ENCODE measurements around the gene SLC35B4.

SLC35B4 gene

GRCh38 chr7:134316539-134317344 is at the start of gene SLC35B4:
Gene SLC35B4, minus strand, starts transcription at chr7:134316930. Its CDS starts 179 bp downstream, at chr7:134316751.
- DNase-seq, result peak; percentile 96

GRCh38 chr7:134366481-134366880 is 49.8 kb upstream of the SLC35B4 start:
- no peak for DNase-seq

GRCh38 chr7:134365341-134366054 is 48.8 kb upstream of the SLC35B4 start:
- DNase-seq, result no peak

DNA sequence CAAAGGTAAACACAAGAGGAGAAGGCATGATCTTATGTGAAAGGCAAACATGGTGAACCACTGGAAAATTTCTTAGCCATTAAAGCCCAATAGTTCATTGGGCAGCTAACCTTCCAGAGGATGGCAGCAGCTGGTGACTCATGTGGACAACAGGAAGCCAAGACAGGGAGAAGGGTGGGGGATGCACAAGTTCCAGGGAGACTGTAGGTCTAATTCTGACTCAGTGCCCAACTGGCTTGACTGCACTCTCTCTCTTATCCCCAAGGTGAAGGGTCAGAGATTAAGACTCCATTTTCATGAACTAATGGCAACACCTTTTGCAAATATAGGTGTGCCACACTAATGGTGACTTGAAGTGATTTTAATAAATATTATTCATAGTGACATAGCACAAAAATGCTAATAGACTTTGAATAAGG is 47.9 kb upstream of the SLC35B4 start:
- no peak for DNase-seq

DNA sequence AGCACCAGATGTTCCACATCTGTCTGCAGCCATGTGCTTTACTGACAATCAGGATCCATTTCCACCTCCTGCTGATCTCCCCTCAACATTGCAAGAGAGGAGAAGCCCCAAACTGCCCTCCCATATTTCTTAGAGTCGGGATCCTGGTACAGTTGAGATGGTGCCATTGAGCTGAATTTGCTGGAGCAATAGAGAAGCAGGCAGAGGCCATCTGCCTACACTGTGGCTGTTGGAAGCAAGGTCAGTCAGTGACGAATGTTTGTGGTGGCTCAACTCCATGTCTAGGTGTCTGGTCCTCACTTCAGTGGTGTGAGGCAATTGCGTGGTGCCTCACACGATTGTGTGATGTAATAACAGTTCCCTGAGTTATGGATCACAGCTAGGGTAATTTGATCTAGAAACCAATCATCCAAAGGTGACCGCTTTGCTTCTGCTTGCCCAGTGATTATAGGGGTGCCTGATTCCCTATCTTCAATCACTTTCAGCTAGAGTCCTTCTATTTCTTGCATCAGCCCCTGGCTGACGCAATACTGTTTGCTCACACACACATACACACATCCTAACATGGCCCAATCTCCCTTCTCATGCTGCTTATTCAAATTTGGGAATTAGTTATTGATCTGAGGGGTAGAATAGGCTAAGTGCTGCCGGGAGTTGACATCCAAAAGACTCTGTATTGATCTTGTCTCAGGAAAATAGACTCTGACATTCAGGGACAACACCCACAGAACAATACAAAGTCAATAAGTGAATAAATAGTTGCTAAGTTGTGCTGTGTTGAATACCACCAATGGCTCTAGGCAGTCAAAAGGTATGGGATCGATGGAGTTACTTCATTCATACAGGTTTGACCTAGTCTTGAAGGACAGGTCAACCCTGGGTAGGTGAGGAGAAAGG is 46.1 kb upstream of the SLC35B4 start:
- DNase-seq, result no peak

GRCh38 chr7:134359787-134360432 is 43.2 kb upstream of the SLC35B4 start:
- no peak for DNase-seq

DNA sequence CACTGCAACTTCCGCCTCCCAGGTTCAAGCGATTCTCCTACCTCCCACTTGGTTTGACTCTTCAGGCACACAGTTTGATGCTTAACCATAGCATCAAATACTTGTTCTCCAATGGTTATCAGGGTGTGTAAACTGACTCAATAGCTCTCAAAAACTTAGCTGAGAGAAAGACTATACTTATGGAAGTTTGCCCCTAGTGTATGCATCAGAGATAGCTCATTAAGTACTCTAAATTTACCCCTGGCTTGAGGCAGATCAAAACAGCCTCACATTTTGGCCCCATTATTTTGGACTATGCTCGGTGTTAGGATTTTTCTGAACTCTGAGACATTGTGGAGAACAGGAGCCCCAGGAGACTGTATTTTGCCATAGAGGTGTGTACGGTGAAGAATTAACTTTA is 40.8 kb upstream of the SLC35B4 start:
- DNase-seq, result no peak

DNA sequence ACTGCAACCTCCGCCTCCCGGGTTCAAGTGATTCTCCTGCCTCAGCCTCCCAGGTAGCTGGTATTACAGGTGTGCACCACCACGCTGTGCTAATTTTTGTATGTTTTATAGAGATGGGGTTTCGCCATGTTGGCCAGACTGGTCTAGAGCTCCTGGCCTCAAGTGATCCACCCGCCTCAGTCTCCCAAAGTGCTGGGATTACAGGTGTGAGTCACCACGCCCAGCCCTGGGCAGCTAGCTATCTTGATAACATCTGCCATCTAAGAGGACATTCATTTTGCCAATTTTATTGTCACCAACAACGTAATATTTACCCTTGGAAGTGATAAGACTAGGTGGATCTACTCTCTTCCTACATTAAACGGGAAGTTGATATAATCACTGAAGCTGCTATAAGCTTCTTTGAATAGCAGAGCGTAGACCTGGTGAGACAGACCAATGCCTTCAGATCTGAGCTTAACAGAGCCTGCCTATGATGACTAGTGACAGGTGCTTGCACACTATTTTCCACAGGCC is 39.7 kb upstream of the SLC35B4 start:
- no peak for DNase-seq

- DNase-seq, result no peak
Measured at GRCh38 chr7:134355927-134356326, 39.2 kb upstream of the SLC35B4 start.

DNA sequence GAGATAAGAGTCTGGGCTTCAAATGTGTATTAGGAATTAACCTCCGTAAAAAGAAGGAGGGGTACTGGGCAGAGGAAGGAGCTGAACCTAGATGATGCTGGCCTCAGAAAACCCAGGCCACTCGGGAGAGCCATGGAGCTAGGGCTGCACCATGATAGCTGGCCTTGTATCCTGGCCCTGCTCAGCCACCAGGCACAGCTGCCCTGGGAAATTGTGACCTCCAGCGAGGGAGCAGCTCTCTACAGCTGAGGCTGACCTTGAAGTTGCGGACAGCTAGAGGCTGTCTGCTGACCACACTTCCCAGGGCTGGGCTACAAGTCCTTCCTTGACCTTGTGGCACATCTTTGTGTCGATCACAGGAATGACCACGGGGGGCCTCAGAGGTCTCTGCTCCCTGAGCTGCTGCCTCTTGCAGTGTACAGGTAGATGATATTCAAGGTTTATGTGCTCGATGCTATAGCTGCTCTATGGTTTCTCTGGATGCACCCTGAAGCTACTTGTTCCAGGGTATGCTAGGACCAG is 38.3 kb upstream of the SLC35B4 start:
- DNase-seq, result no peak

GRCh38 chr7:134353411-134353810 is 36.7 kb upstream of the SLC35B4 start:
- DNase-seq, result no peak

DNA sequence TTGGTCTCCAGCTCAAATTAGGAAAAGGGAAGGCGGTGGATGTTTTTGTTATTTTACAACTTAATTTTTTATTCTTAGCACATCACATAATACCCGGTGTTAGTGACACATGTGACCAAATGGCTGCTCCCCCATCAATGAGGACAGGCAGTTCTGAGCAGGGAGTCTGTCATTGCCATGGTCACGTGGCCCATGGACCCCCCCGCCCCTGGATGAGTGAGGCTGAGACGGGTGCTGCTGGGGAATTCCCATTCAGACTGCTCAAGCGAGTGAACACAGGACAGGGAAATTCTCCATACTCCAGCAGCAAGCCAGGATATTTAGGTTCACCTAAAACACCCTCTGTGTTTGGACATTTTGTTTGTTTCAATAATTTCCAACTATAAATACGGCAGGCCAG is 34.7 kb upstream of the SLC35B4 start:
- DNase-seq, result no peak

DNA sequence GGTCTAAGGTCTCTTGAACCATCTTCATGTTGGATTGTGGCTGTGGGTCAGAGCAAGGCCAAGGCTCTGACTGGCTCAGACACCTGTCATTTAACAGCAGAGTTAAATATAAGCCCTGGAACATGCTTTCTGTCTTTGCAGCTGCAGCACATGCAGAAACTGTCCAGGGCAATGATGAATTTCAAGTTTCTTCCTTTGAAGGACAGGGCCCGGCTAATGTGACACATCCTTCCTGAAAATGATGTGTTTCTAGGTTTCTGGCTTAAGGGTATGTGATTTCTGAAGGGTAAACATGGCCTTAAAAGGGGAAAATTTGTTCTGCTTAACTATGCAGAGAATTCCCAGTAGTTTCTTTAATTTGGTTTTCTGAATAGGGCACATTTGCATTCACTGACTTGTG is 34.0 kb upstream of the SLC35B4 start:
- DNase-seq, result no peak

- DNase-seq, result no peak
Measured at GRCh38 chr7:134347567-134347966, 30.8 kb upstream of the SLC35B4 start.

- no peak for DNase-seq
Measured at GRCh38 chr7:134343796-134344195, 27.1 kb upstream of the SLC35B4 start.

DNA sequence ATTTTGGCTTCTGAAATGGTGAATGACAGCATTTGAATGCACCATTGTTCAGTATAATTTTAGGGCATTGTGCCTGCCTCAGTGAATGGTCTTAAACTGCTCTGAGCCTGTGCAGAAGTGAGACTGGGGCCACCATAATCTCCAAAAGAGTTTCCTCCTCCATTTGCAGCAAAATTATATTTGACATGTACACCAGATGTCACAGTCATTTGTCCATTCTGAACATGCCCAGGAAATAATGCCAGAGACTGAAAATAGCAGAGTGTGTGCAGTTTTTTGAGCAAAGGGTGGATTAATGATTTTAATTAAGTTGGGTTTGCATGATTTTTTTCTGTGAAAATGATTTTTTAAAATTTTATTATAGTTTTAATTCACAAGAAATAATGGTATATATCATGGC is 26.4 kb upstream of the SLC35B4 start:
- no peak for DNase-seq

DNA sequence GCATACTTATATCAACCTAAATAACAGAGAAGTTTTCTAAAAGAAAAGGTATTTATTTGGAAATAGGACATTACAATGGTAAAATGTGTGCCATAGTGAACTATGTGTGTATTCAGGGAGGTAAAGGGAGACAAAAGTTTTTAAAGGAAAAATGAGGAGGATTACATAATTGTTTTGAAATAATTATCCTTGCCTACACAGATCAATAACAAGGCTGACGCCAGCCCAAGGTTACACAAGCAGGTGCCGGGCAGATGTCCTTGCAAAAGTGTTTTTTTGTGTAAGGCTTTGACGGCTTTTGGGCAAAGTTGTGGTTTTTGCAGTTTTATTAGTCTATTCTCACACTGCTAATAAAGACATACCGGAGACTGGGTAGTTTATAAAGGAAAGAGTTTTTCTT is 22.7 kb upstream of the SLC35B4 start:
- peak; percentile 29 for DNase-seq

GRCh38 chr7:134337980-134338379 is 21.2 kb upstream of the SLC35B4 start:
- DNase-seq, result no peak

GRCh38 chr7:134334408-134334807 is 17.7 kb upstream of the SLC35B4 start:
- DNase-seq, result no peak

GRCh38 chr7:134333943-134334342 is 17.2 kb upstream of the SLC35B4 start:
- DNase-seq, result no peak

DNA sequence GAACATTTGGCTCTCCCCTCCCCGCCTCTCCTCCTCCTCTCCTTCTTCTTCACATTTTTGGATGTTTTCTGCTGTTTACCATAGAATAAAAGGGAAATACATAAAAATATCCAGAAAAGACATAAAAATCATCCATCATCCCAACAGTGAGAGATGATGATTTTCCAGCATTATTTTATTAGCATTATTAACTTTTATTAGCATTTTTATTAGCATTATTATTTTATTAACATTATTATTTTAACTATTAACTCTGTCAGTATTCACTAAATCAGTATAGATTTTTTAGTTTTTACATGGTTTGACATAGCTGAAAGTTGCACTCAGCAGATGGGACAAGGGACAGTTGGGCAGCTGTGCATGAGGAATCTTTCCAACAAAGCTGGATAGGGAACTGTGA is 16.2 kb upstream of the SLC35B4 start:
- no peak for DNase-seq

- no peak for DNase-seq
Measured at GRCh38 chr7:134331393-134331792, 14.7 kb upstream of the SLC35B4 start.
